Lower lobe of right lung (tissue), 2 donors: ENCODE data around the gene CELF1. TPM values are rescaled to one million over a fixed set of nuclear protein-coding genes. Genes with fewer than 3 reads are reported as not detected.

Experiments used
- ATAC-seq, 2 donors: fragments of 200-7000 bp; cut with Tn5 transposase; one replicate each; pipeline ENCODE4 v1.9.1; 2020 to 2022; ENCODE audit warnings: mild to moderate bottlenecking in 2 of 2, moderate library complexity in 2 of 2
- DNase-seq: peaks from one replicate; pipeline ENCODE4 v3.0.0-alpha.2; 2020
- H3K27ac ChIP-seq: fragments of 200-600 bp; one replicate; pipeline ENCODE4 v1.8.0; 2022
- H3K27me3 ChIP-seq: fragments of 200-600 bp; one replicate; pipeline ENCODE4 v1.8.0; 2022; ENCODE audit warnings: low read depth
- H3K36me3 ChIP-seq: fragments of 200-600 bp; one replicate; pipeline ENCODE4 v1.8.0; 2022; ENCODE audit warnings: mild to moderate bottlenecking
- H3K4me1 ChIP-seq: fragments of 200-600 bp; one replicate; pipeline ENCODE4 v1.8.0; 2022
- H3K4me3 ChIP-seq: fragments of 200-600 bp; one replicate; pipeline ENCODE4 v1.8.0; 2022; ENCODE audit warnings: mild to moderate bottlenecking
- H3K9me3 ChIP-seq: fragments of 200-600 bp; one replicate; pipeline ENCODE4 v1.8.0; 2022
- intact Hi-C: fragments of 100-400 bp; cut with DNase I; formaldehyde crosslinking; loops from one replicate; pipeline ENCODE4 v1.11.0; 2022
- total RNA-seq: library from RNA; stranded (reverse); fragmentation: NEBNext Ultra II Directional; extraction: Animal tissue kit (Norgen Biotek cat#: 25700); gene quantifications from one replicate; pipeline ENCODE4 v1.2.1, GENCODE V29; 2021
- TF ChIP-seq, protein P1 (sequence below): fragments of 200-600 bp; IDR thresholded peaks from one replicate; pipeline ENCODE4 v1.8.0; 2022; ENCODE audit warnings: antibody characterized with exemption, mild to moderate bottlenecking
- donor health status: DM: no; HTN: yes; CAD: no; lungs with severe emphysema.

CELF1 gene
- total RNA-seq, 1 donor from 2014 or later = 105 TPM

GRCh38 chr11:47541070-47541469, 11.9 kb downstream of the CELF1 start:
- Histone ChIP-seq H3K27ac (no peak overlapping the region), H3K4me1 (peaks cover 65% of the 10 kb centered on the region), H3K27me3 (no peaks in the 10 kb centered on the region), H3K36me3 (no peaks in the 10 kb centered on the region), H3K4me3 (no peak overlapping the region), H3K9me3 (no peaks in the 10 kb centered on the region)
- ATAC-seq = no peak
- intact Hi-C loops = no loop called here
- no peak for DNase-seq
- TF ChIP-seq, protein P1, sequence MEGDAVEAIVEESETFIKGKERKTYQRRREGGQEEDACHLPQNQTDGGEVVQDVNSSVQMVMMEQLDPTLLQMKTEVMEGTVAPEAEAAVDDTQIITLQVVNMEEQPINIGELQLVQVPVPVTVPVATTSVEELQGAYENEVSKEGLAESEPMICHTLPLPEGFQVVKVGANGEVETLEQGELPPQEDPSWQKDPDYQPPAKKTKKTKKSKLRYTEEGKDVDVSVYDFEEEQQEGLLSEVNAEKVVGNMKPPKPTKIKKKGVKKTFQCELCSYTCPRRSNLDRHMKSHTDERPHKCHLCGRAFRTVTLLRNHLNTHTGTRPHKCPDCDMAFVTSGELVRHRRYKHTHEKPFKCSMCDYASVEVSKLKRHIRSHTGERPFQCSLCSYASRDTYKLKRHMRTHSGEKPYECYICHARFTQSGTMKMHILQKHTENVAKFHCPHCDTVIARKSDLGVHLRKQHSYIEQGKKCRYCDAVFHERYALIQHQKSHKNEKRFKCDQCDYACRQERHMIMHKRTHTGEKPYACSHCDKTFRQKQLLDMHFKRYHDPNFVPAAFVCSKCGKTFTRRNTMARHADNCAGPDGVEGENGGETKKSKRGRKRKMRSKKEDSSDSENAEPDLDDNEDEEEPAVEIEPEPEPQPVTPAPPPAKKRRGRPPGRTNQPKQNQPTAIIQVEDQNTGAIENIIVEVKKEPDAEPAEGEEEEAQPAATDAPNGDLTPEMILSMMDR = no peak

- Histone ChIP-seq H3K4me3 (no peak overlapping the region), H3K4me1 (peaks cover 73% of the 10 kb centered on the region), H3K27me3 (no peaks in the 10 kb centered on the region), H3K36me3 (peaks cover 9% of the 10 kb centered on the region), H3K27ac (no peak overlapping the region), H3K9me3 (no peaks in the 10 kb centered on the region)
- DNase-seq = no peak
- intact Hi-C loops = loop anchor here (10.0 kb wide), 1 partner anchor 65 kb away; no protein-coding TSS in a partner anchor
- ATAC-seq = peak in 1 of 2 donors; percentile 16
- TF ChIP-seq, protein P1 = no peak
These were observed 13.3 kb downstream of the CELF1 start for GRCh38 chr11:47539681-47540039.

DNA sequence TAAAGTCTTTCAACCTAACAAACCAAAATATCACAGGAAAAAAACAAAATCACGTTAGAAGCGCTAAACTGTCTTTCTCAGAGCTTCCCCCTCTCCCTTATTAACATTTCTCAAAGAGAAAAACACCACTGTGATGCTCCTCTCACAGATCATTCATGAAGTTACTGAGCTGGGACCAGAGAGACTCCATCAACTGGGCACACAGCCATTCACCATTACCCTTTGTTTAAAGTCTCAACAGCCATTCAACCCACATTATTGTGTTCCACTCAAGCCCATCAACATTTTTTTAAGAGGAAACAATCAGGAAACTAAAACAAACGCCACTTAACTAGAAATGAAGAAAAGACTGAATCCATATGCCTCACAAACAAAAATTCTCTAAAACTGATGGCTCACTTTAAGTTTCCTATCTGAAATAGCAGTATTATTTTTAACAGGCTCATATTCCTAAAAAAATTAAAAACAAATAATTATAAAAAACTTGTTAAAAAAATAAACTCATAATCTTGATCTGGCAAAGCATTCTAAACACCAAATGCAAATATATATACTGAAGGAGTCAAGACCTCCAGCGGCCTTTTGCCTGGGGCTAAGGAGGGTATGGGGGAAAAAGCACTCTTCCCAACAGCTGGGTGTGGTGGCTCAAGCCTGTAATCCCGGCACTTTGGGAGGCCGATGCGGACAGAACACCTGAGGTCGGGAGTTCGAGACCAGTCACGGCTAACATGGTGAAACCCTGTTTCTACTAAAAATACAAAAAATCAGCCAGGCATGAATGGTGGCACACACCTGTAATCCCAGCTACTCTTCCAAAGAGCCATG, 14.0 kb downstream of the CELF1 start:
- no peak for DNase-seq
- H3K36me3 ChIP-seq = peaks cover 12% of the 10 kb centered on the region
- no peak overlapping the region for H3K27ac ChIP-seq
- H3K9me3 ChIP-seq = no peaks in the 10 kb centered on the region
- peaks cover 73% of the 10 kb centered on the region for H3K4me1 ChIP-seq
- intact Hi-C loops = loop anchor here (10.0 kb wide), 1 partner anchor 64 kb away; no protein-coding TSS in a partner anchor
- H3K27me3 ChIP-seq = no peaks in the 10 kb centered on the region
- ATAC-seq = peak in 1 of 2 donors; percentile 46
- TF ChIP-seq, protein P1 = no peak
- no peak overlapping the region for H3K4me3 ChIP-seq

DNA sequence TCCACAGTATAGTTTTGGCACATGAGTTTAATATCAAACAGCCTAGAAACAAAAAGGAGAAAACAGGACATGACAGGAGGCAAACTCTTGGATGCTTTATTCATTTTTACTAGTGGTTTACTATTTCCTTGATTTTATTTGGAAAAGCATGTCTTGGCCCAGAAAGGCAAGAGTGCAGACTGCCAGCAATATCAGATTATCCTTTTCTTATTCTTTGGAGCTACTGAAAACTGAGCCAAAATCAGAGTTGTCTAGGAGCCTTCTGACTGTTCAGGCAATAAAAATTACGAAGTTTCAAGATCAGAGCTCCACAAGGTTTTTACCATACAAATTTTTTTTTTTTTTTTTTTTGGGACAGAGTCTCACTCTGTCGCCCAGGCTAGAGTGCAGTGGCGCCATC, 16.0 kb downstream of the CELF1 start:
- peaks cover 86% of the 10 kb centered on the region for H3K4me1 ChIP-seq
- H3K9me3 ChIP-seq = no peaks in the 10 kb centered on the region
- intact Hi-C loops = loop anchor here (10.0 kb wide), 1 partner anchor 62 kb away; no protein-coding TSS in a partner anchor
- H3K27ac ChIP-seq = no peak overlapping the region
- DNase-seq (no peak), ATAC-seq (no peak)
- H3K36me3 ChIP-seq = peaks cover 12% of the 10 kb centered on the region
- no peaks in the 10 kb centered on the region for H3K27me3 ChIP-seq
- no peak overlapping the region for H3K4me3 ChIP-seq
- TF ChIP-seq, protein P1 = no peak

DNA sequence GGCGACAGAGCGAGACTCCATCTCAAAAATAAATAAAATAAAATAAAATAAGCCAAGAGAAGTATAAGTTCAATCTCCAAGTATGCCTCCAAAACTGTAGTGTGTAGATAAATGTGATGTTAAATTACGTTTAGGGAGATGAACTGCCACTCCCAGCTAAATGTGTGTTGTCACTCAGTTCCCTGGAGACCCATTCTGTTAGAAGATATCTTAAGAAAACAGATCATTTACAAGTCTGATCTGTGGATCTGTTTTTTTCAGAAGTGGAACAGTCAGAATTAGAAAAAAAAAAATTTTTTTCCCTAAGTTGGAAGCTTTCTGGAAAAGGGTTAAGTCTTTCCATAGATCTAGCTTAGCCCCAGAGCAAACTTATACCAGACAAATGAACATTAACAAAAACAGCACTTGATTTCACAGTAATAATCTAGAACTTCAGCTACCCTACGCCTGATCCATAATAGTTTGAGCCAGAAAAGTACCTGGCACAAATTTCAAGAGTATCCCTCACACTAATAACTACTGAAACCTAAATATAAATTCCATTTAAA, 18.2 kb downstream of the CELF1 start:
- Histone ChIP-seq H3K4me3 (no peak overlapping the region), H3K4me1 (peaks cover 75% of the 10 kb centered on the region), H3K9me3 (no peaks in the 10 kb centered on the region), H3K27ac (no peak overlapping the region), H3K27me3 (no peaks in the 10 kb centered on the region), H3K36me3 (peaks cover 12% of the 10 kb centered on the region)
- TF ChIP-seq, protein P1 = no peak
- DNase-seq (no peak), ATAC-seq (no peak)
- intact Hi-C loops = loop anchor here (10.0 kb wide), 1 partner anchor 60 kb away; no protein-coding TSS in a partner anchor
